IPS DF 6.9 (cell line): Measurements from ENCODE around the gene VPS13A.
A peak's percentile ranks its signal among the peaks of the same experiment; 100 is the strongest.
"Not testable (repeated sequence)": the region's sequence is repeated elsewhere in the genome, so short reads cannot be mapped to it uniquely, and the experiment has no call there.

Source experiments
- DNase-seq: peaks from one replicate; pipeline ENCODE4 v3.0.0-alpha.2; 2013; ENCODE audit warnings: low read depth, low spot score
- H3K27ac ChIP-seq: one replicate; pipeline ENCODE4 v1.5.1; 2013; ENCODE audit warnings: low read length, control low read depth
- H3K27me3 ChIP-seq: 2 replicates; pipeline ENCODE4 v1.6.1; 2013; ENCODE audit warnings: mild to moderate bottlenecking, low read length; ENCODE audit not compliant: control insufficient read depth, insufficient read depth
- H3K36me3 ChIP-seq: 2 replicates; pipeline ENCODE4 v1.6.1; 2013; ENCODE audit warnings: low read length; ENCODE audit not compliant: control insufficient read depth, insufficient read depth
- H3K4me1 ChIP-seq: 2 replicates; pipeline ENCODE4 v1.6.1; 2013; ENCODE audit warnings: low read length; ENCODE audit not compliant: control insufficient read depth, insufficient read depth
- H3K4me3 ChIP-seq: 2 replicates; pipeline ENCODE4 v1.5.1; 2013; ENCODE audit warnings: mild to moderate bottlenecking, low read length
- H3K9me3 ChIP-seq: 2 replicates; pipeline ENCODE4 v1.6.1; 2013; ENCODE audit warnings: low read length, inconsistent platforms; ENCODE audit not compliant: control insufficient read depth, insufficient read depth
- WGBS: extraction: QIAGEN DNeasy Blood & Tissue Kit; methylation state at CpG from one replicate; pipeline ENCODE4 v1.1.7; 2013; ENCODE audit warnings: mixed read lengths, missing lambda C conversion rate; ENCODE audit not compliant: insufficient read length, insufficient coverage; 5-methylcytosine and 5-hydroxymethylcytosine counted together

The VPS13A gene

GRCh38 chr9:77435277-77435676, 257.9 kb downstream of the VPS13A start:
- Histone ChIP-seq H3K9me3 (no peaks in the 10 kb centered on the region), H3K36me3 (no peaks in the 10 kb centered on the region; the same call in 1 of the 2 replicates), H3K27me3 (no peaks in the 10 kb centered on the region), H3K4me3 (no peak overlapping the region), H3K27ac (no peak overlapping the region), H3K4me1 (peaks cover 2% of the 10 kb centered on the region; the same call in 1 of the 2 replicates)
- no CpG with 5 or more reads among the region's 4 CpGs for WGBS
- no peak for DNase-seq

- no peaks in the 10 kb centered on the region for H3K9me3 ChIP-seq
- no peak overlapping the region for H3K4me3 ChIP-seq
- DNase-seq: no peak
- WGBS: no CpG with 5 or more reads among the region's 3 CpGs
- H3K27ac ChIP-seq: no peak overlapping the region
- peaks cover 2% of the 10 kb centered on the region; the same call in 1 of the 2 replicates for H3K4me1 ChIP-seq
- H3K36me3 ChIP-seq: no peaks in the 10 kb centered on the region; the same call in 1 of the 2 replicates
- no peaks in the 10 kb centered on the region for H3K27me3 ChIP-seq
Observed at GRCh38 chr9:77435688-77436087, 258.4 kb downstream of the VPS13A start.

GRCh38 chr9:77438653-77439052, 261.3 kb downstream of the VPS13A start:
- no peak overlapping the region for H3K27ac ChIP-seq
- no peaks in the 10 kb centered on the region for H3K27me3 ChIP-seq
- no CpG with 5 or more reads among the region's 3 CpGs for WGBS
- no peak overlapping the region for H3K4me3 ChIP-seq
- peaks cover 2% of the 10 kb centered on the region; the same call in 1 of the 2 replicates for H3K4me1 ChIP-seq
- no peaks in the 10 kb centered on the region; the same call in 1 of the 2 replicates for H3K36me3 ChIP-seq
- no peak for DNase-seq
- H3K9me3 ChIP-seq: no peaks in the 10 kb centered on the region

GRCh38 chr9:77440057-77440456, 262.7 kb downstream of the VPS13A start:
- H3K36me3 ChIP-seq: no peaks in the 10 kb centered on the region; the same call in 1 of the 2 replicates
- H3K9me3 ChIP-seq: no peaks in the 10 kb centered on the region
- no peaks in the 10 kb centered on the region for H3K27me3 ChIP-seq
- no peak overlapping the region for H3K27ac ChIP-seq
- no peak overlapping the region for H3K4me3 ChIP-seq
- no CpG with 5 or more reads among the region's 10 CpGs for WGBS
- no peaks in the 10 kb centered on the region for H3K4me1 ChIP-seq
- peak; percentile 48 for DNase-seq

- H3K36me3 ChIP-seq, DNase-seq, H3K27ac ChIP-seq, H3K4me3 ChIP-seq, H3K4me1 ChIP-seq, H3K9me3 ChIP-seq, H3K27me3 ChIP-seq: not testable (repeated sequence)
- whole genome bisulfite sequencing: no CpG with 5 or more reads among the region's 7 CpGs
Observed at GRCh38 chr9:77441124-77441523, 263.8 kb downstream of the VPS13A start.

- no peaks in the 10 kb centered on the region for H3K4me1 ChIP-seq
- H3K27ac ChIP-seq: no peak overlapping the region
- WGBS: no CpG with 5 or more reads among the region's 1 CpG
- no peak overlapping the region for H3K4me3 ChIP-seq
- no peaks in the 10 kb centered on the region for H3K9me3 ChIP-seq
- no peaks in the 10 kb centered on the region for H3K27me3 ChIP-seq
- DNase-seq: no peak
- H3K36me3 ChIP-seq: no peaks in the 10 kb centered on the region; the same call in 1 of the 2 replicates
Observed at GRCh38 chr9:77442436-77442835, 265.1 kb downstream of the VPS13A start.

- Histone ChIP-seq H3K27ac (no peak overlapping the region), H3K36me3 (no peaks in the 10 kb centered on the region), H3K4me1 (no peaks in the 10 kb centered on the region), H3K9me3 (no peaks in the 10 kb centered on the region), H3K4me3 (no peak overlapping the region), H3K27me3 (no peaks in the 10 kb centered on the region)
- DNase-seq: no peak
- no CpG with 5 or more reads among the region's 1 CpG for WGBS
Observed at GRCh38 chr9:77447646-77448045, 270.3 kb downstream of the VPS13A start.

GRCh38 chr9:77449240-77450084, 272.1 kb downstream of the VPS13A start:
- Histone ChIP-seq H3K9me3 (no peaks in the 10 kb centered on the region), H3K27ac (no peak overlapping the region), H3K36me3 (no peaks in the 10 kb centered on the region), H3K4me1 (no peaks in the 10 kb centered on the region), H3K27me3 (no peaks in the 10 kb centered on the region), H3K4me3 (no peak overlapping the region)
- no CpG with 5 or more reads among the region's 12 CpGs for WGBS
- no peak for DNase-seq

GRCh38 chr9:77450085-77450475, 272.7 kb downstream of the VPS13A start:
- Histone ChIP-seq H3K27ac (no peak overlapping the region), H3K9me3 (no peaks in the 10 kb centered on the region), H3K4me3 (no peak overlapping the region), H3K27me3 (no peaks in the 10 kb centered on the region), H3K4me1 (no peaks in the 10 kb centered on the region), H3K36me3 (no peaks in the 10 kb centered on the region)
- whole genome bisulfite sequencing: no CpG with 5 or more reads among the region's 4 CpGs
- no peak for DNase-seq

GRCh38 chr9:77451507-77451906, 274.2 kb downstream of the VPS13A start:
- no CpG with 5 or more reads among the region's 4 CpGs for WGBS
- no peak for DNase-seq

More at GRCh38 chr9:77451507-77451906, 274.2 kb downstream of the VPS13A start:
- Histone ChIP-seq H3K4me3 (no peak overlapping the region), H3K27ac (no peak overlapping the region), H3K9me3 (no peaks in the 10 kb centered on the region), H3K27me3 (no peaks in the 10 kb centered on the region), H3K4me1 (no peaks in the 10 kb centered on the region), H3K36me3 (no peaks in the 10 kb centered on the region)
